Skeletal muscle cell (primary cell): ENCODE data around the gene CETP.

Experiments
- DNase-seq: peaks from one replicate; pipeline ENCODE4 v3.0.0-alpha.2; 2010; ENCODE audit warnings: low read depth
- H3K4me3 ChIP-seq: 2 replicates; pipeline ENCODE4 v1.5.1; 2011; ENCODE audit warnings: low read depth, mild to moderate bottlenecking, control low read depth, low read length, moderate library complexity

CETP gene

DNA sequence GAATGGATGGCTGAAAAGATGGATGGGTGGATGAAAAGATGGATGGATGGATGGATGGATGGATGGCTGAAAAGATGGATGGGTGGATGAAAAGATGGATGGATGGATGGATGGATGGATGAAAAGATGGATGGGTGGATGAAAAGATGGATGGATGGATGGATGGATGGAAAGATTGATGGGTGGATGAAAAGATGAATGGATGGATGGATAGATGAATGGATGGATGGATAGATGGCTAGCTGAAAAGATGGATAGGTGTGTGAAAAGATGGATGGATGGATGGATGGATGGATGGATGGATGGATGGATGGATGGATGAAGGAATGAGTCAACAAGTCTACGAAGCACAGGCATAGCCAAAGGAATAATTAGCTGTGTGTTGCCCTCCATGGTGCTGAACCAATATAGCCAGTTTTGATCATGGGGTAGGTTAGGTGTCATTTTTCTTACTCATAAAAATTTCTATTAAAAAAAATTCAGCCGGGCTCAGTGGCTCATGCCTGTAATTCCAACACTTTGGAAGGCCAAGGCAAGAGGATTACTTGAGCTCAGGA lies 68.7 kb downstream of the CETP start:
- H3K4me3 ChIP-seq = no peak overlapping the region
- DNase-seq = no peak

DNA sequence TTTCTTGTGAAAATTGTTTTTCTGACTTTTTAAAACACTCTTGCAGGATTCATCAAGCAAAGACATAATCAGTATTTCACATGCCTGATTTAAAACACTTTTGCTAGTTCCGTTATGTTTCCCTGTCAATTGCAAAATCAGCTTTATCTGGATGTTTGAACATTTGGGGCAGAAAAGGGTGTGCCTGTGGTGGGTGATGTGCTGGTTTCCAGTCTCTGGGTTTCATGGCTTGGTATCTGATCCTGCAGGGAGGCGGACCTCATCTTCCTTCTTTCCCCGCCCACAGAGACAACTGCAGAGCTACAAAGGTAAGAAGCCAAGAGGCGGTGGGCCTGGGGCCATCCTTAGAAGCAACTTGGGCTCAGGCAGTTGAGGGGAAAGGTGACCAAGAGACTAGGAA lies 69.4 kb downstream of the CETP start:
- DNase-seq = no peak
- H3K4me3 ChIP-seq = no peak overlapping the region

DNA sequence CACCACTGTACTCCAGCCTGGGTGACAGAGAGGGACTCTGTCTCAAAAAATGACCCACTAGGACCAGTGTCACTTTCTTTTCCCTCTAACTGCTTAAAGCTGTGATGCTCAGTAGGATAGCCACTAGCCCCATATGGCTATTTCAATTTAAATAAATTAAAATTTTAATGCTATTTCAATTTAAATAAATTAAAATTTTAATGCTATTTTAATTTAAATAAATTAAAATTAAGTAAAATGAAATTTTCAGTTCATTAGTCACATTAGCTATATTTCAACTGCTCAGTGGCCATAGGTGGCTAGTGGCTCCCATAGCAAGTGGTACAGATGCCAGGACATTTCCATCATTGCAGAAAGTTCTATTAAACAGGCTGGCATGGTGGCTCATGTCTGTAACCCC lies 70.6 kb downstream of the CETP start:
- DNase-seq = no peak
- H3K4me3 ChIP-seq = no peak overlapping the region

DNA sequence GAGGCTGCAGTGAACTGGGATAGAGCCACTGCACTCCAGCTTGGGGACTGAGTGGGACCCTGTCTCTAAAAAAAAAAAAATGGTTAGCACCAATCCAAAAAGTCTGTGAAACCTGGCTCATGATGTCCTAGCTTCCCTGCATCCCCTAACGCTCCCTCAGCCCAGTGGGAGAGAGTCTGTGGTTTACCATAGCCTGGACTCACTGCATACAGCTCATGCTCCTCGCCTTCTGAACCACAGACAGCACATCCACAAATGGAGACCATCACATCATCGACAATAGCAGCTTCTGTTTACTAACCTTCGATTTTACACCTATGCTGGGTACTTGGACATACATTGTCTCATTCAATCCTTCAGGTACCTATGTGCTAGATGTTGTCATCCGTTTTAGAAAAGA lies 71.2 kb downstream of the CETP start:
- H3K4me3 ChIP-seq = no peak overlapping the region
- DNase-seq = no peak
